ENCODE results near the gene DTWD2. TPM values are rescaled to one million over a fixed set of nuclear protein-coding genes. Genes with fewer than 3 reads are reported as not detected.

Gene DTWD2
- 1 to 10 TPM; 2.6 to 3.3 TPM for total RNA-seq

- peak; percentile 96 for ATAC-seq
- CTCF ChIA-PET: interaction anchor here (0.6 to 5.3 kb wide), 83 partner anchors 9 to 1470 kb away, joined by 3 to 129 read pairs (median 4); partner anchors contain the start of genes DMXL1, HSD17B4 and TNFAIP8
- POLR2A ChIA-PET: interaction anchor here (0.5 to 1.2 kb wide), 6 partner anchors 60 to 424 kb away, joined by 3 to 7 read pairs (median 3); partner anchors contain the start of gene DMXL1
- H3K36me3 Mint-ChIP-seq (ENCODE audit: low read depth): no peaks in the 10 kb centered on the region
- H3K27ac Mint-ChIP-seq: peak within 1 kb of the TSS; percentile 67
- no peaks in the 10 kb centered on the region for H3K27me3 Mint-ChIP-seq (ENCODE audit: low read depth)
- peak within 1 kb of the TSS; percentile 77 for H3K4me3 Mint-ChIP-seq
- H3K4me1 Mint-ChIP-seq (ENCODE audit: low read depth): peaks cover 13% of the 10 kb centered on the region
- no peaks in the 10 kb centered on the region for H3K9me3 Mint-ChIP-seq (ENCODE audit: insufficient read depth)
- peak; percentile 93 for DNase-seq
Observed at GRCh38 chr5:118987988-118988865, at the start of gene DTWD2. Gene DTWD2 (minus strand): TSS chr5:118988547. CDS start chr5:118988511, 36 bp downstream.

- CTCF ChIA-PET: interaction anchor here (1.9 kb wide), 1 partner anchor 374 kb away, joined by 8 read pairs; no protein-coding TSS in a partner anchor
- H3K27me3 Mint-ChIP-seq (ENCODE audit: low read depth): no peaks in the 10 kb centered on the region
- H3K4me3 Mint-ChIP-seq: no peak overlapping the region
- no peaks in the 10 kb centered on the region for H3K9me3 Mint-ChIP-seq (ENCODE audit: insufficient read depth)
- no peak overlapping the region for H3K27ac Mint-ChIP-seq
- DNase-seq (no peak), ATAC-seq (no peak)
- H3K36me3 Mint-ChIP-seq (ENCODE audit: low read depth): no peaks in the 10 kb centered on the region
- H3K4me1 Mint-ChIP-seq (ENCODE audit: low read depth): peaks cover 1% of the 10 kb centered on the region
- POLR2A ChIA-PET: no interaction called here
Observed at GRCh38 chr5:119037496-119038215, 49.3 kb upstream of the DTWD2 start.

GRCh38 chr5:119036101-119036762, 47.9 kb upstream of the DTWD2 start:
- no peak for DNase-seq
- ATAC-seq: no peak
- POLR2A ChIA-PET: no interaction called here
- Mint-ChIP-seq H3K27ac (no peak overlapping the region), H3K27me3 (ENCODE audit: low read depth) (no peaks in the 10 kb centered on the region), H3K9me3 (ENCODE audit: insufficient read depth) (no peaks in the 10 kb centered on the region), H3K4me3 (no peak overlapping the region), H3K4me1 (ENCODE audit: low read depth) (peaks cover 14% of the 10 kb centered on the region), H3K36me3 (ENCODE audit: low read depth) (no peaks in the 10 kb centered on the region)
- CTCF ChIA-PET: interaction anchor here (1.9 kb wide), 1 partner anchor 376 kb away, joined by 8 read pairs; no protein-coding TSS in a partner anchor

DNA sequence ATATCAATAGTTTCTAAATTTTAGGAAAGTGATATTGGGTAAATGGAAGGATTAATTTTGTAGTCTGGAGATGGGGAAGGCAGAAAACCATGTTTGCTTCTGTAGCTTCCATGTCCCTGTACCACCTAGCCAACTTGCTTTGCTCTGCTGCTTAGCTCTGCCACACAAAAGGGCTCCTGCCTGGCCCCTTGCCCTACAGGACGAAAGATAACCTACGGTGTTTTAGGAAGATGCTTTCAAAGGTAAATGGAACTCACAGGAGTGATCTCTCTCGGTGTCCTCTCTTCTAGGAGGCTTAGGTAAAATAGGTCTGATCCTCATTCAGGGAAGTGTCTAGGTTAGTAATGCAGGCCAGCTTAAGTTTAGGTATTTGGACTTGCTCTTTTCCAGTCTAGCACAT, 44.8 kb upstream of the DTWD2 start:
- DNase-seq (no peak), ATAC-seq (no peak)
- Mint-ChIP-seq H3K4me1 (ENCODE audit: low read depth) (peaks cover 22% of the 10 kb centered on the region), H3K27me3 (ENCODE audit: low read depth) (no peaks in the 10 kb centered on the region), H3K9me3 (ENCODE audit: insufficient read depth) (no peaks in the 10 kb centered on the region), H3K4me3 (no peak overlapping the region), H3K27ac (no peak overlapping the region), H3K36me3 (ENCODE audit: low read depth) (no peaks in the 10 kb centered on the region)
- ChIA-PET CTCF (interaction anchor here (1.2 to 3.0 kb wide), 5 partner anchors 12 to 402 kb away, joined by 4 to 13 read pairs (median 7); partner anchors contain the start of genes DMXL1 and DTWD2), POLR2A (interaction anchor here (1.7 kb wide), 1 partner anchor 37 kb away, joined by 6 read pairs; the partner anchor contains the start of gene DMXL1)

DNA sequence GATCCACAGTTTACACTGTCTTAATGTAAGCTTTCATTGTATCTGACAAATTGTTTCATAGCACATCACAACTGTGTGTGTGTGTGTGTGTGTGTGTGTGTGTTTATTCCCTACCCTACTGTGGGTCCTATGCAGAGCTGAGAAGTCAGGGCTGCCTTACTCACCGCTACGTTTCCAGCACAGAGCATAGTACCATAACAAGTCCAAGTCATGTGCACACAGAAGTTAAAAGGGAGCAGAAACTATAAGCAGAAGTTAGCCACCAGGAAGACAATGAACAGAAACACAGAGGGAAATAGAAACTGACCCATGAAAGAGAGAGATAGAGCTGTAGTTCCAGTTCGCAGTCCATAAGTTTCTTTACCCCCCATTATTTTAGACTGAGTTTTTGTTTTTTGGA, 44.3 kb upstream of the DTWD2 start:
- Mint-ChIP-seq H3K27me3 (ENCODE audit: low read depth) (no peaks in the 10 kb centered on the region), H3K9me3 (ENCODE audit: insufficient read depth) (no peaks in the 10 kb centered on the region), H3K27ac (peak overlapping the region; percentile 2), H3K36me3 (ENCODE audit: low read depth) (no peaks in the 10 kb centered on the region), H3K4me3 (no peak overlapping the region), H3K4me1 (ENCODE audit: low read depth) (peaks cover 22% of the 10 kb centered on the region)
- ChIA-PET POLR2A (interaction anchor here (1.7 kb wide), 1 partner anchor 38 kb away, joined by 6 read pairs; the partner anchor contains the start of gene DMXL1), CTCF (interaction anchor here (1.2 to 3.0 kb wide), 5 partner anchors 11 to 402 kb away, joined by 4 to 13 read pairs (median 7); partner anchors contain the start of genes DMXL1 and DTWD2)
- no peak for DNase-seq
- no peak for ATAC-seq

DNA sequence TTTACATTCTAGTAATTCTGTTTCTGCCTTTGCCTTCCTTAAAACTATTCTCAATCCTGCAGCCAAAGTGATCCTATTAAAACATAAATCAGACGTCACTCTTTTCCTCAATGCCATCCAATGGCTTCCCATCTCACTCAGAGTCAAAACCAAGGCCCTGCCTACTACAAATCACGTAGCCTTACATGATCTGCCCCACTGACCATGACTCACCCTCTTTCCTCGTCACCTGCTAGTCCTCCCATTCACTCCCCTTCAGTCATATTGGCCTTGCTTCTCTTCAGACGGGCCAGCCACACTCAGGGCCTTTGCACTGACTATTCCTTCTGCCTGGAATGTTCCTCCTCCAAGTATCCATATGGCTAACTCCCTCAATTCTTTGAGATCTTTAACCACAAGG, 43.6 kb upstream of the DTWD2 start:
- peaks cover 22% of the 10 kb centered on the region for H3K4me1 Mint-ChIP-seq (ENCODE audit: low read depth)
- peak overlapping the region; percentile 79 for H3K27ac Mint-ChIP-seq
- H3K4me3 Mint-ChIP-seq: no peak overlapping the region
- ChIA-PET CTCF (interaction anchor here (0.6 to 2.5 kb wide), 4 partner anchors 10 to 380 kb away, joined by 3 to 12 read pairs (median 5); partner anchors contain the start of gene DTWD2), POLR2A (interaction anchor here (1.7 kb wide), 1 partner anchor 39 kb away, joined by 6 read pairs; the partner anchor contains the start of gene DMXL1)
- ATAC-seq (no peak), DNase-seq (no peak)
- H3K27me3 Mint-ChIP-seq (ENCODE audit: low read depth): no peaks in the 10 kb centered on the region
- no peaks in the 10 kb centered on the region for H3K9me3 Mint-ChIP-seq (ENCODE audit: insufficient read depth)
- no peaks in the 10 kb centered on the region for H3K36me3 Mint-ChIP-seq (ENCODE audit: low read depth)

GRCh38 chr5:119031011-119031886, 42.9 kb upstream of the DTWD2 start:
- Mint-ChIP-seq H3K27ac (peak overlapping the region; percentile 79), H3K9me3 (ENCODE audit: insufficient read depth) (no peaks in the 10 kb centered on the region), H3K27me3 (ENCODE audit: low read depth) (no peaks in the 10 kb centered on the region), H3K4me3 (peak overlapping the region; percentile 12), H3K4me1 (ENCODE audit: low read depth) (peaks cover 22% of the 10 kb centered on the region), H3K36me3 (ENCODE audit: low read depth) (peaks cover 2% of the 10 kb centered on the region)
- POLR2A ChIA-PET: no interaction called here
- CTCF ChIA-PET: interaction anchor here (0.6 to 2.5 kb wide), 8 partner anchors 9 to 381 kb away, joined by 3 to 12 read pairs (median 3); partner anchors contain the start of genes DMXL1 and DTWD2
- DNase-seq: peak; percentile 28
- peak; percentile 61 for ATAC-seq

DNA sequence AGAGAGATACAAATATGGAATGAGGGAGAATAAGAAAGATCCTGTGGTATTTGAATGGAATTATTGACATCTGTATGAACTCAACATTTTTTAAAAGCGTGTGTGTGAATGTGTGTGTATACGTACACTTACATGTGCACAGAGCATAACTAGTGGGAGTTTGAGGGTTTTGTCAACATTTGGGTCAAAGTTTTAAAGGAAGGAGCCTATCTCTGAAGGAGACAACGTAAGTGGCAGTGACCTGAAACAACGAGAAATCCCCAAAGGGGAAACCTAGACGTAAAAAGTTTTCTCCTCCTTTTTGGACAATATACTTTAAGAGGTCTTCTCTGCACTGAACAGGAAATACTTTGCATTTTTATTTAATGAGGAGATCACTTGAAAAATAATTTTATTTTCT, 40.2 kb upstream of the DTWD2 start:
- Mint-ChIP-seq H3K36me3 (ENCODE audit: low read depth) (peaks cover 2% of the 10 kb centered on the region), H3K27ac (no peak overlapping the region), H3K27me3 (ENCODE audit: low read depth) (no peaks in the 10 kb centered on the region), H3K4me3 (no peak overlapping the region), H3K4me1 (ENCODE audit: low read depth) (peaks cover 22% of the 10 kb centered on the region), H3K9me3 (ENCODE audit: insufficient read depth) (no peaks in the 10 kb centered on the region)
- CTCF ChIA-PET: interaction anchor here (0.7 kb wide), 1 partner anchor 388 kb away, joined by 3 read pairs; no protein-coding TSS in a partner anchor
- DNase-seq (no peak), ATAC-seq (no peak)
- POLR2A ChIA-PET: no interaction called here

DNA sequence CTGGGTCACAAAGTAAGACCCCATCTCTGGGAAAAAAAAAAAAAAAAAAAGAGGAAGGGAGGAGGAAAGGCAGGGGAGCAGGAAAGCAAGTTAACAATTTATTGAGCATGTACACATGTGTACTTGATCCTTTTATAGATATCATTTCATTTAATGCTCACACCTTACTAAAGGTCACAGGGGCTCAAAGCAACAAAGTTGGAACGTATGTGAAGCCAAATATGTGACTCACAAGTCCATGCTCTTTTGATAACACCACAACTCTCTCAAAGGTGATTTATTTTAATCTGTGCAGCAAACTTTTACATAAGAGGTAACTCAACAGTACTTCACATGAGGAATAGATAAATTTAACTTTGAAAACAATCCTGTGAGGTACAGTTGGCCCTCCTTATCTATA, 34.4 kb upstream of the DTWD2 start:
- Mint-ChIP-seq H3K4me1 (ENCODE audit: low read depth) (peaks cover 3% of the 10 kb centered on the region), H3K27me3 (ENCODE audit: low read depth) (no peaks in the 10 kb centered on the region), H3K4me3 (no peak overlapping the region), H3K36me3 (ENCODE audit: low read depth) (peaks cover 2% of the 10 kb centered on the region), H3K27ac (no peak overlapping the region), H3K9me3 (ENCODE audit: insufficient read depth) (no peaks in the 10 kb centered on the region)
- DNase-seq (no peak), ATAC-seq (no peak)
- CTCF ChIA-PET: interaction anchor here (0.7 to 8.5 kb wide), 6 partner anchors 48 to 412 kb away, joined by 3 to 102 read pairs (median 4); partner anchors contain the start of gene DMXL1
- POLR2A ChIA-PET: interaction anchor here (0.7 kb wide), 1 partner anchor 48 kb away, joined by 6 read pairs; the partner anchor contains the start of gene DMXL1

DNA sequence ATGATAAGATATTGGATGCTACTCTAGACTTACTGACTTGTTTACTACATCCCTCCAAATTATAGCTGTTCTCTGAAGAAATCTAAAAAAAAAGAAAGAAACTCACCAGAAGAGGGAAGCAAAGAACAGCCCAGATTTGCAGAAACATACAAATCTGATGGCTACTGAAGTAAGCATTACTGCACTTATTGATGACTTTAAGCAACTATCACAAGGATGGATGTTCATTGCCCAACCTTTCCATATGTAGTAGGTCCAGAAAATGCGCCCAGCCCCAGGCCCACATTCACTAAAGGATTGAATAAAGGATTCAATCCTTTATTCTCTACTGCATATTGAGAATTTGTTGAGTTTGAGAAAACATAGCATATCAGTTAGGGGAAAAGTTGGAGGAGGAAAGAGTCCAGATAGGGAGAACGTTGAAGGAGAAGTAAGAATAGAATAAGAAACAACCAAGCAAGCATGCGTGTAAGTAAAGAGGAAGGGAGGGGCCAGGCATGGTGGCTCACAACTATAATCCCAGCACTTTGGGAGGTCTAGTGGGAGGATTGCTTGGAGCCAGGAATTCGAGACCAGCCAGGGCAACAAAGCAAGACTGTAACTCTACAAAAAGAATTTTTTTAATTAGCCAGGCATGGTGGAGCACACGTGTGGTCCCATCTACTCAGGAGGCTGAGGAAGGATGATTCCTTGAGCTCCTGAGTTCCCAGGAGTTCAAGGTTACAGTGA, 33.8 kb upstream of the DTWD2 start:
- ChIA-PET POLR2A (interaction anchor here (0.7 to 1.0 kb wide), 3 partner anchors 42 to 246 kb away, joined by 3 to 6 read pairs (median 3); partner anchors contain the start of gene DMXL1), CTCF (interaction anchor here (0.7 to 8.5 kb wide), 23 partner anchors 9 to 412 kb away, joined by 3 to 102 read pairs (median 4); partner anchors contain the start of genes DMXL1 and DTWD2)
- Mint-ChIP-seq H3K9me3 (ENCODE audit: insufficient read depth) (no peaks in the 10 kb centered on the region), H3K4me3 (no peak overlapping the region), H3K4me1 (ENCODE audit: low read depth) (peaks cover 3% of the 10 kb centered on the region), H3K27me3 (ENCODE audit: low read depth) (no peaks in the 10 kb centered on the region), H3K36me3 (ENCODE audit: low read depth) (peaks cover 2% of the 10 kb centered on the region), H3K27ac (no peak overlapping the region)
- DNase-seq (no peak), ATAC-seq (peak; percentile 68)

Data from activated CD8-positive, alpha-beta T cell treated with anti-CD3 and anti-CD28 coated beads, Interleukin-2, amount 10 ng/mL, durations not matched to agents 7 days and 5 days (primary cell).